Kidney glomerular epithelial cell (primary cell): Measurements from ENCODE around the gene NT5C3B.
"Not testable (repeated sequence)": the region's sequence is repeated elsewhere in the genome, so short reads cannot be mapped to it uniquely, and the experiment has no call there.

Experiments used
- DNase-seq: peaks from one replicate; lab custom pipeline; 2025; lab: John Stamatoyannopoulos, UW

Gene NT5C3B

GRCh38 chr17:41835800-41836549 is at the start of gene NT5C3B:
Gene NT5C3B, minus strand, starts transcription at chr17:41836232. Its CDS starts 39 bp downstream, at chr17:41836193.
- DNase-seq: peak; percentile 29

- DNase-seq: peak; percentile 8
Observed at GRCh38 chr17:41885733-41886132, 49.7 kb upstream of the NT5C3B start.

GRCh38 chr17:41882756-41883155 is 46.7 kb upstream of the NT5C3B start:
- DNase-seq: no peak

GRCh38 chr17:41880130-41880529 is 44.1 kb upstream of the NT5C3B start:
- no peak for DNase-seq

- not testable (repeated sequence) for DNase-seq
Observed at GRCh38 chr17:41874293-41874670, 38.2 kb upstream of the NT5C3B start.

GRCh38 chr17:41873559-41874292 is 37.7 kb upstream of the NT5C3B start:
- DNase-seq: no peak

GRCh38 chr17:41871789-41872188 is 35.8 kb upstream of the NT5C3B start:
- DNase-seq: no peak

GRCh38 chr17:41870627-41871026 is 34.6 kb upstream of the NT5C3B start:
- no peak for DNase-seq

- no peak for DNase-seq
Observed at GRCh38 chr17:41870097-41870496, 34.1 kb upstream of the NT5C3B start.

- no peak for DNase-seq
Observed at GRCh38 chr17:41869426-41869825, 33.4 kb upstream of the NT5C3B start.

GRCh38 chr17:41868568-41868967 is 32.5 kb upstream of the NT5C3B start:
- no peak for DNase-seq

- no peak for DNase-seq
Observed at GRCh38 chr17:41865596-41865893, 29.5 kb upstream of the NT5C3B start.

GRCh38 chr17:41864836-41865595 is 29.0 kb upstream of the NT5C3B start, which contains the start of gene KLHL11:
Gene KLHL11, minus strand, starts transcription at chr17:41865423. Its CDS starts 53 bp downstream, at chr17:41865370.
- DNase-seq: peak; percentile 89

- peak; percentile 22 for DNase-seq
Observed at GRCh38 chr17:41864498-41864835, 28.4 kb upstream of the NT5C3B start.

GRCh38 chr17:41863074-41863848 is 27.2 kb upstream of the NT5C3B start:
- no peak for DNase-seq

GRCh38 chr17:41860254-41860931 is 24.4 kb upstream of the NT5C3B start:
- no peak for DNase-seq

GRCh38 chr17:41851382-41851781 is 15.3 kb upstream of the NT5C3B start:
- not testable (repeated sequence) for DNase-seq

GRCh38 chr17:41849251-41849990 is 13.4 kb upstream of the NT5C3B start:
- no peak for DNase-seq

- no peak for DNase-seq
Observed at GRCh38 chr17:41848788-41849187, 12.8 kb upstream of the NT5C3B start.

- no peak for DNase-seq
Observed at GRCh38 chr17:41844971-41845370, 8.9 kb upstream of the NT5C3B start.

- not testable (repeated sequence) for DNase-seq
Observed at GRCh38 chr17:41840781-41841180, 4.7 kb upstream of the NT5C3B start.
